Measurements from ENCODE around the gene PIEZO2.

PIEZO2 gene

DNA sequence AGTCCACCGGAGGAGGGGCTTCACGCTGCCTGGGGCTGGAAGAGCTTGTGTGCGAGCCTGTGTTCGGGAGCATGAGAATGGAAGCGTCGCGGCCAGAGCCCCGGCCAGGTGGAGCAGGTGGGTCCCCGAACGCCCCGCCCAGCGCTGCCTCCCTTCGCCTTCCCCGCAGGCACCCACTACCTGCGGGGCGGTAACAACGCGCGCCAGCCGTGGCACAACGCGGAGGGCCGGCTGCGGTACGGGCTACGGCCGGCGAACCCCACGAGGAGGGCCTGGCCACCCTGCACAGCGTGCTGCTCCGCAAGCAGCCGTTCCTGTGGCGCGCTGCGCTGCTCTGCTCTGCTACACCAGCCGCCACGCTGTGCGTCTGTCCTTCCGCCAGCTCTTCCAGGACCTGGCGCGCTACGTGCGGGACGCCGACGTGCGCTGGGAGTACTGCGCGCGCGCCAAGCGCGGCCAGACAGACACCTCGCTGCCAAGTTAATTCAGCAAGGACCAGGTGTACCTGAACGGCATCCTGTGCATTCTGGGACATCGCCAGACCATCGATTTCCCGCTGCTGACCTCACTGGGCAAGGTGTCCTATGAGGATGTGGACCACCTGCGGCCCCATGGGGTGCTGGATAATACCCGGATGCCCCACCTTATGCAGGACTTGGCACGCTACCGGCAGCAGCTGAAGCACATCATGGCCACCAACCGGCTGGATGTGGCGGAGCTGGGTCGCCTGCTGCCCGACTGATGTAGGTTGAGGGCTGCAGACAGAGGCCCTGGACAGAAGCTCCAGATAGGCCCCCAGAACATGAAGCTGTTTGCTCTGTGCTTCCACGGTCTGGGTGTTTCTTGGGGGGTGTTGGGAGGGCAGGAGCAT is 422.9 kb downstream of the PIEZO2 start:
- Histone ChIP-seq H3K4me3 (replicated peaks; ENCODE audit: low read depth, low read length) (no peak overlapping the region), H3K27me3 (replicated peaks; ENCODE audit: control insufficient read depth, insufficient read depth, low read length) (no peaks in the 10 kb centered on the region), H3K36me3 (ENCODE audit: control insufficient read depth, insufficient read depth, low read length) (peaks cover 6% of the 10 kb centered on the region)
- no peak for DNase-seq (ENCODE audit: extremely low read depth, insufficient read length)
- TF ChIP-seq CTCF (IDR thresholded peaks at IDR 0.05; ENCODE audit: insufficient read depth, low read length, poor library complexity, severe bottlenecking) = no peak

GRCh38 chr18:10724666-10725065 is 424.7 kb downstream of the PIEZO2 start:
- DNase-seq (ENCODE audit: extremely low read depth, insufficient read length) = no peak
- TF ChIP-seq CTCF (IDR thresholded peaks at IDR 0.05; ENCODE audit: insufficient read depth, low read length, poor library complexity, severe bottlenecking) = no peak
- Histone ChIP-seq H3K4me3 (replicated peaks; ENCODE audit: low read depth, low read length) (no peak overlapping the region), H3K27me3 (replicated peaks; ENCODE audit: control insufficient read depth, insufficient read depth, low read length) (no peaks in the 10 kb centered on the region), H3K36me3 (ENCODE audit: control insufficient read depth, insufficient read depth, low read length) (peaks cover 6% of the 10 kb centered on the region)

- Histone ChIP-seq H3K36me3 (ENCODE audit: control insufficient read depth, insufficient read depth, low read length) (peaks cover 6% of the 10 kb centered on the region), H3K4me3 (replicated peaks; ENCODE audit: low read depth, low read length) (no peak overlapping the region), H3K27me3 (replicated peaks; ENCODE audit: control insufficient read depth, insufficient read depth, low read length) (no peaks in the 10 kb centered on the region)
- DNase-seq (ENCODE audit: extremely low read depth, insufficient read length) = no peak
- no peak for TF ChIP-seq CTCF (IDR thresholded peaks at IDR 0.05; ENCODE audit: insufficient read depth, low read length, poor library complexity, severe bottlenecking)
Measured at GRCh38 chr18:10723496-10723895, 425.9 kb downstream of the PIEZO2 start.

GRCh38 chr18:10718809-10719208 is 430.6 kb downstream of the PIEZO2 start:
- TF ChIP-seq CTCF (IDR thresholded peaks at IDR 0.05; ENCODE audit: insufficient read depth, low read length, poor library complexity, severe bottlenecking) = no peak
- DNase-seq (ENCODE audit: extremely low read depth, insufficient read length) = no peak
- Histone ChIP-seq H3K4me3 (replicated peaks; ENCODE audit: low read depth, low read length) (no peak overlapping the region), H3K36me3 (ENCODE audit: control insufficient read depth, insufficient read depth, low read length) (peaks cover 4% of the 10 kb centered on the region), H3K27me3 (replicated peaks; ENCODE audit: control insufficient read depth, insufficient read depth, low read length) (no peaks in the 10 kb centered on the region)

GRCh38 chr18:10715791-10716190 is 433.6 kb downstream of the PIEZO2 start:
- no peak overlapping the region for H3K4me3 ChIP-seq (replicated peaks; ENCODE audit: low read depth, low read length)
- no peaks in the 10 kb centered on the region for H3K27me3 ChIP-seq (replicated peaks; ENCODE audit: control insufficient read depth, insufficient read depth, low read length)
- DNase-seq (ENCODE audit: extremely low read depth, insufficient read length) = no peak
- H3K36me3 ChIP-seq (ENCODE audit: control insufficient read depth, insufficient read depth, low read length) = peaks cover 4% of the 10 kb centered on the region
- no peak for TF ChIP-seq CTCF (IDR thresholded peaks at IDR 0.05; ENCODE audit: insufficient read depth, low read length, poor library complexity, severe bottlenecking)

Measured in GM06990 (cell line).